Measurements from ENCODE around the gene PRDM15.
A peak's percentile ranks its signal among the peaks of the same experiment; 100 is the strongest.

PRDM15 gene

GRCh38 chr21:41761211-41761933 lies 117.8 kb downstream of the PRDM15 start:
- DNase-seq = peak; percentile 55

GRCh38 chr21:41760411-41760810 lies 118.7 kb downstream of the PRDM15 start:
- no peak for DNase-seq

- no peak for DNase-seq
Observed at GRCh38 chr21:41759926-41760325, 119.2 kb downstream of the PRDM15 start.

GRCh38 chr21:41759214-41759840 lies 119.8 kb downstream of the PRDM15 start:
- DNase-seq = no peak

- DNase-seq = no peak
Observed at GRCh38 chr21:41758550-41758949, 120.6 kb downstream of the PRDM15 start.

- no peak for DNase-seq
Observed at GRCh38 chr21:41755934-41756773, 123.0 kb downstream of the PRDM15 start.

GRCh38 chr21:41755258-41755933 lies 123.7 kb downstream of the PRDM15 start:
- no peak for DNase-seq

- DNase-seq = no peak
Observed at GRCh38 chr21:41754479-41754891, 124.7 kb downstream of the PRDM15 start.

GRCh38 chr21:41753006-41753898 lies 125.9 kb downstream of the PRDM15 start:
- DNase-seq = no peak

GRCh38 chr21:41752231-41752681 lies 126.9 kb downstream of the PRDM15 start:
- peak; percentile 55 for DNase-seq

- DNase-seq = no peak
Observed at GRCh38 chr21:41751611-41752011, 127.5 kb downstream of the PRDM15 start.

- no peak for DNase-seq
Observed at GRCh38 chr21:41750532-41751151, 128.5 kb downstream of the PRDM15 start.

GRCh38 chr21:41750051-41750450 lies 129.1 kb downstream of the PRDM15 start:
- DNase-seq = no peak

GRCh38 chr21:41749286-41749685 lies 129.9 kb downstream of the PRDM15 start:
- DNase-seq = no peak

Data from MV-4-11 (cell line).